OCI-LY7 (cell line): ENCODE measurements around the gene FOXA2. TPM values are rescaled to one million over a fixed set of nuclear protein-coding genes. Genes with fewer than 3 reads are reported as not detected.

Experiments used
- BruUV-seq: library from RNA; stranded (reverse); fragments of 400-500 nt; replicated peaks from 2 replicates; lab custom pipeline; 2021; lab: Mats Ljungman, UMichigan
- CTCF ChIA-PET: fragments of 300-600 bp; sonication (Branson Sonifier 250); formaldehyde crosslinking; loops from one replicate; lab custom pipeline; 2022; ENCODE audit warnings: antibody characterized with exemption; ENCODE audit not compliant: unreplicated experiment; lab: Charles Lee
- POLR2A ChIA-PET: fragments of 300-600 bp; sonication (Branson Sonifier 250); formaldehyde crosslinking; loops from one replicate; lab custom pipeline; 2022; ENCODE audit warnings: antibody characterized with exemption; lab: Charles Lee
- DNase-seq: peaks from one replicate; pipeline ENCODE4 v3.0.0-alpha.2; 2015; ENCODE audit warnings: low spot score
- H2AFZ ChIP-seq: fragments of 200-600 bp; sonication (generic), shearing (Covaris generic); 2 replicates; pipeline ENCODE4 v1.6.1; 2014; ENCODE audit warnings: mild to moderate bottlenecking, antibody characterized with exemption, low read length, moderate library complexity
- H3K27ac ChIP-seq: fragments of 200-600 bp; sonication (generic); 2 replicates; pipeline ENCODE4 v1.5.1; 2014; ENCODE audit warnings: mixed run types, low read depth, mild to moderate bottlenecking, moderate library complexity, low read length, inconsistent platforms; ENCODE audit not compliant: poor library complexity, severe bottlenecking
- H3K36me3 ChIP-seq: fragments of 200-600 bp; sonication (generic); 2 replicates; pipeline ENCODE4 v1.6.1; 2014; ENCODE audit warnings: mild to moderate bottlenecking, antibody characterized with exemption, low read length, moderate library complexity, mixed read lengths; ENCODE audit not compliant: insufficient read depth
- H3K4me1 ChIP-seq: fragments of 200-600 bp; sonication (generic); 2 replicates; pipeline ENCODE4 v1.5.1; 2014; ENCODE audit warnings: mild to moderate bottlenecking, low read length; ENCODE audit not compliant: insufficient read depth, poor library complexity, severe bottlenecking
- H3K4me2 ChIP-seq: fragments of 200-600 bp; sonication (generic); 2 replicates; pipeline ENCODE4 v1.6.1; 2014; ENCODE audit warnings: mild to moderate bottlenecking, low read length
- H3K4me3 ChIP-seq: fragments of 200-600 bp; sonication (generic); 2 replicates; pipeline ENCODE4 v1.5.1; 2014; ENCODE audit warnings: mild to moderate bottlenecking, low read depth, low read length; ENCODE audit not compliant: poor library complexity, severe bottlenecking
- H3K79me2 ChIP-seq: fragments of 200-600 bp; sonication (generic); 2 replicates; pipeline ENCODE4 v1.6.1; 2016; ENCODE audit warnings: low read depth, mild to moderate bottlenecking, low read length, moderate library complexity, mixed read lengths; ENCODE audit not compliant: insufficient read depth
- H3K9me2 ChIP-seq: fragments of 200-600 bp; sonication (generic); 2 replicates; pipeline ENCODE4 v1.6.1; 2016; ENCODE audit warnings: mild to moderate bottlenecking, low read length, mixed read lengths; ENCODE audit not compliant: insufficient read depth
- H3K9me3 ChIP-seq: fragments of 200-600 bp; sonication (generic); 2 replicates; pipeline ENCODE4 v1.6.1; 2014; ENCODE audit warnings: mild to moderate bottlenecking, mixed run types, low read length, mixed read lengths
- H4K20me1 ChIP-seq: fragments of 200-600 bp; sonication (generic); 2 replicates; pipeline ENCODE4 v1.6.1; 2014; ENCODE audit warnings: mild to moderate bottlenecking, antibody characterized with exemption, low read length, moderate library complexity, mixed read lengths; ENCODE audit not compliant: insufficient read depth
- EZH2phosphoT487 ChIP-seq: fragments of 200-600 bp; sonication (generic); IDR thresholded peaks from 2 replicates; pipeline ENCODE4 v1.6.1; 2018; ENCODE audit warnings: low read depth, borderline replicate concordance, mild to moderate bottlenecking, mixed run types, antibody characterized with exemption, low read length, moderate library complexity, mixed read lengths
- intact Hi-C: fragments of 100-400 bp; cut with micrococcal nuclease; formaldehyde crosslinking; loops from one replicate; pipeline ENCODE4 v1.10.0; 2022; ENCODE audit not compliant: unreplicated experiment
- total RNA-seq, 2 experiments: library from RNA; depleted of rRNA in 1 of 2; stranded (reverse); fragments of >200 nt in 1 of 2; shearing (Covaris generic) in 1 of 2; gene quantifications; 2 replicates each; pipeline ENCODE4 v1.2.3, GENCODE V29; 2014 to 2022
- TF ChIP-seq, protein P1 (sequence below): fragments of 200-600 bp; sonication (generic); conservative IDR thresholded peaks from 2 replicates; pipeline ENCODE4 v1.5.1; 2014; ENCODE audit warnings: mild to moderate bottlenecking, antibody characterized with exemption, low read length, moderate library complexity, mixed read lengths

The FOXA2 gene
- total RNA-seq, 2 experiments from 2014 or later = not detected

DNA sequence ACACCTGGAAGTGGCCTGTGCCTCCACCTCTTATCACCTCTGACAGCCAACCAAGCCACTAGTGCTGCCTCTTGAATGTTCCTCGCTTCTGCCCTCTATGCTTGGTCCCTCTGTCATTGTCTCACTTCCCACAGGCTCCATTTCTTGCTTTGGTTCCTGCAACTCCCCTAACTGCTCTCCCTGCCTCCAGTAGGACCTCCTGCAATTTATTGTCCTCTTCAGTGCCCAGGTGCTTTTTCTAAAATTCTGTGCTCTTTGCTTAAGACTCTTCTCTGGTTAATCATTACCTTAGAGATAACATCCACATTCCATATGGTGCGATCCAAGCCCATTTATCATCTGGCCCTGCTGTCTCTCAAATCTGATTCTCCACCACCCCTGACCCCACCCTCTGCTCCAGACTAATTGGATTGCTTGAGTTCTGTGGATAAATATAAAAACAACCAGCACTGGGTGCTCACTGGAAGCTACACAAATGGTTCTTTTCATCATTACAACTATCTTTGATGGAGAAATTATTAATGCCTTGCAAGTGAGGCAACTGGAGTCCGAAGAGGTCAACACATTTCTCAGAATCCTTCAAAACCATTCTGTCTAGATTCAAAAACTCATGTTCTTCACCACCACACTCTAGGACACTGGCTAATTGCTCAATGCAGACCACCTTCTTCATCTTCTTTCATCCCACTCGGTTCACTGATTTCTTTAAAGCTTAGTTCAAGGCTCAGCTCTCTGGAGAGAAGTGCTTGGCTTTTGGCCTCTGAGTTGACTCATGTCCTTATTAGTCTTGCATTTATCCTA is 47.2 kb downstream of the FOXA2 start:
- POLR2A ChIA-PET = no interaction called here
- H3K4me2 ChIP-seq = no peak overlapping the region

DNA sequence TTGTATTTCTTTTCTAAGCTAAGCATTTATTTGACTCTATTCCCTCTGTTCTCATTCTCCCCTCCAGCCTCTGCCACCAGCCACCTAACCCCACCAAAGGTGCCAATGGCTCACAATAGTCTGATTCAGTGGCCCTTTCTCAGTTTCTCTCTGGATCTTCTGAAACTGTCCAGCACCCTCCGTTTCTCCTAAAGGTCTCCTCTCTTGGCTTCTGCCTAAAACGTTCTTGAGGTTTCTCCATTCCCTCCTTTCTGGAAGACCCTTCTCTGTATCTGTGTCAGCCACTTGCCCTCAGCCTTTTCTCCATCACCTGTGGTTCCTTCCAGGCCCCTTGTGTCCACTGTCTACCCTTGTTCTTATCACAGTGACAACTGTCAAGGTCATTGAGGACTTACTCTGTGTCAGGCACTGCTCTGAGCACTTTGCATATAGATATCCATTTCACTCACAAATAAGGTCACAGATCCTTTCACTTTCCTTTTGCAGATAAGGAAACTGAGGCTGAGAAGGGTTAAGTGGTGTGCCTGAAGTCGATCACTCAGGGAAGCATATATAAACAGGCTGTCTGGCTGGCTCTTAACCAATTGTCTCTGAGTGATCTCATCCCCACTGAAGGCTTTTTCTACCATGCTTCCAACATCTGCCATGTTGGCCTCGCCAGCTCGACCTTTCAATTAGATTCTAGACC is 48.1 kb downstream of the FOXA2 start:
- intact Hi-C loops = no loop called here
- no peaks in the 10 kb centered on the region for H3K9me3 ChIP-seq
- no peak for DNase-seq
- H3K4me1 ChIP-seq = no peaks in the 10 kb centered on the region
- no peaks in the 10 kb centered on the region for H4K20me1 ChIP-seq
- POLR2A ChIA-PET = no interaction called here
- no peak overlapping the region for H3K27ac ChIP-seq
- no peaks in the 10 kb centered on the region for H3K79me2 ChIP-seq
- no peaks in the 10 kb centered on the region for H3K36me3 ChIP-seq
- H3K4me2 ChIP-seq = no peak overlapping the region
- CTCF ChIA-PET = no interaction called here
- TF ChIP-seq EZH2phosphoT487 = no peak
- TF ChIP-seq, protein P1, sequence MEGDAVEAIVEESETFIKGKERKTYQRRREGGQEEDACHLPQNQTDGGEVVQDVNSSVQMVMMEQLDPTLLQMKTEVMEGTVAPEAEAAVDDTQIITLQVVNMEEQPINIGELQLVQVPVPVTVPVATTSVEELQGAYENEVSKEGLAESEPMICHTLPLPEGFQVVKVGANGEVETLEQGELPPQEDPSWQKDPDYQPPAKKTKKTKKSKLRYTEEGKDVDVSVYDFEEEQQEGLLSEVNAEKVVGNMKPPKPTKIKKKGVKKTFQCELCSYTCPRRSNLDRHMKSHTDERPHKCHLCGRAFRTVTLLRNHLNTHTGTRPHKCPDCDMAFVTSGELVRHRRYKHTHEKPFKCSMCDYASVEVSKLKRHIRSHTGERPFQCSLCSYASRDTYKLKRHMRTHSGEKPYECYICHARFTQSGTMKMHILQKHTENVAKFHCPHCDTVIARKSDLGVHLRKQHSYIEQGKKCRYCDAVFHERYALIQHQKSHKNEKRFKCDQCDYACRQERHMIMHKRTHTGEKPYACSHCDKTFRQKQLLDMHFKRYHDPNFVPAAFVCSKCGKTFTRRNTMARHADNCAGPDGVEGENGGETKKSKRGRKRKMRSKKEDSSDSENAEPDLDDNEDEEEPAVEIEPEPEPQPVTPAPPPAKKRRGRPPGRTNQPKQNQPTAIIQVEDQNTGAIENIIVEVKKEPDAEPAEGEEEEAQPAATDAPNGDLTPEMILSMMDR = no peak
- no peak overlapping the region for H3K4me3 ChIP-seq
- no peak overlapping the region for H2AFZ ChIP-seq
- H3K9me2 ChIP-seq = no peaks in the 10 kb centered on the region
- no TSS peak for BruUV-seq

More for the DNA sequence above, 47.2 kb downstream of the FOXA2 start:
- Histone ChIP-seq H3K9me3 (no peaks in the 10 kb centered on the region), H3K4me1 (no peaks in the 10 kb centered on the region), H3K9me2 (no peaks in the 10 kb centered on the region), H3K79me2 (no peaks in the 10 kb centered on the region), H3K36me3 (no peaks in the 10 kb centered on the region), H3K27ac (no peak overlapping the region), H2AFZ (no peak overlapping the region), H4K20me1 (no peaks in the 10 kb centered on the region), H3K4me3 (no peak overlapping the region)
- DNase-seq = no peak
- intact Hi-C loops = no loop called here
- no TSS peak for BruUV-seq
- TF ChIP-seq EZH2phosphoT487 = no peak
- TF ChIP-seq, protein P1 = no peak
- CTCF ChIA-PET = no interaction called here

DNA sequence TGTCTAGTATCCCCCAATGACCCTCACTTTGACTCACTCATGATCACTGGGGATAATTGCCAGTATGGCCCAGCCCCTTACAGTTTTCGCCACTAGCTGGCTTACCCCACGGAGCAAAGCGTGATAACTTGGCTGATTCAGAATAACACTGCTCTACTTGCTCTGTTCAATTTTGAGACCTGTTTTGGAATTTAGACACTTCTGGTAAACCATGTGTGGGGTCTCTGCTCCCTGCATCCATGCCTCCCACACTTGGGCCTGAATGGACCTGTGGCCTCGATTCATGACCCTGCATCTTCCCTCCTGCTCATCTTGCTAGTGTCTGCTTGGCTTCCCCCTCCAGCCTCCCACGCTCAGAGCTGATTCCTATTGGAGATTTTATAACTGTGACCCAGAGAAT is 48.9 kb downstream of the FOXA2 start:
- TF ChIP-seq EZH2phosphoT487 = no peak
- TF ChIP-seq, protein P1 = no peak
- H3K9me3 ChIP-seq = no peaks in the 10 kb centered on the region
- BruUV-seq = no TSS peak
- H3K4me1 ChIP-seq = no peaks in the 10 kb centered on the region
- no peaks in the 10 kb centered on the region for H4K20me1 ChIP-seq
- no peak for DNase-seq
- POLR2A ChIA-PET = no interaction called here
- CTCF ChIA-PET = no interaction called here
- H3K79me2 ChIP-seq = no peaks in the 10 kb centered on the region
- no peak overlapping the region for H2AFZ ChIP-seq
- H3K36me3 ChIP-seq = no peaks in the 10 kb centered on the region
- no peak overlapping the region for H3K4me3 ChIP-seq
- no peak overlapping the region for H3K27ac ChIP-seq
- intact Hi-C loops = no loop called here
- H3K9me2 ChIP-seq = no peaks in the 10 kb centered on the region
- H3K4me2 ChIP-seq = no peak overlapping the region
